HEK293 (cell line): ENCODE results near the gene CABP7.
A peak's percentile ranks its signal among the peaks of the same experiment; 100 is the strongest.

ENCODE experiments used
- CTCF ChIA-PET: fragments of 350-600 bp; formaldehyde crosslinking; extraction: SDS; loops from one replicate; lab custom pipeline; 2021; ENCODE audit warnings: antibody characterized with exemption; lab: Yijun Ruan, JAX
- POLR2A ChIA-PET: fragments of 300-600 bp; formaldehyde crosslinking; extraction: SDS; loops from one replicate; lab custom pipeline; 2020; ENCODE audit warnings: antibody characterized with exemption, inconsistent platforms; lab: Yijun Ruan, JAX
- H3K27ac ChIP-seq: fragments of 200-500 bp; sonication (Bioruptor generic); 2 replicates; pipeline ENCODE4 v1.5.1; 2014; ENCODE audit warnings: low read depth, low read length, control low read depth, inconsistent platforms; ENCODE audit errors: extremely low read depth
- H3K36me3 ChIP-seq, 2 experiments: fragments of 200-500 bp in 1 of 2; sonication (Bioruptor generic) in 1 of 2; 1 replicate in 1 of 2; 2 replicates in 1 of 2; pipeline ENCODE4 v1.5.1; 2014 to 2017; ENCODE audit warnings: inconsistent platforms in 2 of 2, low read length in 2 of 2; ENCODE audit not compliant: control insufficient read depth in 2 of 2, insufficient read depth in 1 of 2
- H3K4me1 ChIP-seq: fragments of 200-500 bp; sonication (Bioruptor generic); 2 replicates; pipeline ENCODE4 v1.5.1; 2014; ENCODE audit warnings: mild to moderate bottlenecking, low read length, inconsistent platforms; ENCODE audit not compliant: control insufficient read depth, insufficient read depth
- H3K4me3 ChIP-seq: 2 replicates; pipeline ENCODE4 v1.5.1; 2011; ENCODE audit warnings: low read depth, mild to moderate bottlenecking, control low read depth, low read length, moderate library complexity
- H3K9me3 ChIP-seq: fragments of 200-500 bp; sonication (Bioruptor generic); 2 replicates; pipeline ENCODE4 v1.5.1; 2014; ENCODE audit warnings: low read depth, low read length, inconsistent platforms; ENCODE audit not compliant: control insufficient read depth, insufficient read depth
- ATF2 ChIP-seq: fragments of 450-650 bp; formaldehyde crosslinking; IDR thresholded peaks from 2 replicates; pipeline ENCODE4 v1.5.1; 2016; ENCODE audit warnings: missing biosample characterization, missing genetic modification characterization, low read depth
- BCL11A ChIP-seq: fragments of 450-650 bp; formaldehyde crosslinking; IDR thresholded peaks from 2 replicates; pipeline ENCODE4 v1.5.1; 2016; ENCODE audit warnings: low read depth, missing biosample characterization, missing genetic modification characterization
- IKZF3 ChIP-seq: fragments of 450-650 bp; IDR thresholded peaks from 2 replicates; pipeline ENCODE4 v1.5.0; 2018; ENCODE audit warnings: missing biosample characterization, mild to moderate bottlenecking, missing genetic modification characterization, moderate library complexity
- RBAK ChIP-seq: fragments of 450-650 bp; formaldehyde crosslinking; IDR thresholded peaks from 2 replicates; pipeline ENCODE4 v1.5.1; 2016; ENCODE audit warnings: missing biosample characterization, missing genetic modification characterization
- SALL2 ChIP-seq: fragments of 450-650 bp; formaldehyde crosslinking; IDR thresholded peaks from 2 replicates; pipeline ENCODE4 v1.5.0; 2017; ENCODE audit warnings: missing biosample characterization, mild to moderate bottlenecking, missing genetic modification characterization, borderline replicate concordance
- ZBTB44 ChIP-seq: fragments of 450-650 bp; IDR thresholded peaks from 2 replicates; pipeline ENCODE4 v1.5.1; 2018; ENCODE audit warnings: missing biosample characterization, mild to moderate bottlenecking, missing genetic modification characterization
- ZNF155 ChIP-seq: fragments of 450-650 bp; formaldehyde crosslinking; IDR thresholded peaks from 2 replicates; pipeline ENCODE4 v1.5.1; 2016; ENCODE audit warnings: missing biosample characterization, missing genetic modification characterization
- ZNF280C ChIP-seq: fragments of 450-650 bp; formaldehyde crosslinking; IDR thresholded peaks from 2 replicates; pipeline ENCODE4 v1.5.1; 2016; ENCODE audit warnings: missing biosample characterization, missing genetic modification characterization
- ZNF37A ChIP-seq: fragments of 450-650 bp; IDR thresholded peaks from 2 replicates; pipeline ENCODE4 v1.5.1; 2018; ENCODE audit warnings: missing biosample characterization, missing genetic modification characterization
- ZNF473 ChIP-seq: fragments of 450-650 bp; formaldehyde crosslinking; IDR thresholded peaks from 2 replicates; pipeline ENCODE4 v1.5.1; 2017; ENCODE audit warnings: missing biosample characterization, missing genetic modification characterization
- ZNF624 ChIP-seq: fragments of 450-650 bp; formaldehyde crosslinking; IDR thresholded peaks from 2 replicates; pipeline ENCODE4 v1.5.1; 2017; ENCODE audit warnings: missing biosample characterization, missing genetic modification characterization
- ZNF701 ChIP-seq: fragments of 450-650 bp; formaldehyde crosslinking; IDR thresholded peaks from 2 replicates; pipeline ENCODE4 v1.5.1; 2016; ENCODE audit warnings: missing biosample characterization, missing genetic modification characterization
- ZNF830 ChIP-seq: fragments of 450-650 bp; IDR thresholded peaks from 2 replicates; pipeline ENCODE4 v1.5.0; 2018; ENCODE audit warnings: missing biosample characterization, missing genetic modification characterization, low read depth, mild to moderate bottlenecking, moderate library complexity
- TF ChIP-seq, protein P1 (sequence below): fragments of 450-650 bp; formaldehyde crosslinking; IDR thresholded peaks from 2 replicates; pipeline ENCODE4 v1.5.1; 2016; ENCODE audit warnings: missing biosample characterization, missing genetic modification characterization
- TF ChIP-seq, protein P2 (sequence below): fragments of 450-650 bp; formaldehyde crosslinking; IDR thresholded peaks from 2 replicates; pipeline ENCODE4 v1.5.0; 2017; ENCODE audit warnings: missing biosample characterization, missing genetic modification characterization, borderline replicate concordance
- TF ChIP-seq, protein P3 (sequence below): fragments of 450-650 bp; formaldehyde crosslinking; IDR thresholded peaks from 2 replicates; pipeline ENCODE4 v1.5.1; 2016; ENCODE audit warnings: missing biosample characterization, missing genetic modification characterization

Gene CABP7

GRCh38 chr22:29693161-29693560 lies 26.6 kb upstream of the CABP7 start:
- Histone ChIP-seq H3K9me3 (no peaks in the 10 kb centered on the region), H3K4me1 (peaks cover 4% of the 10 kb centered on the region; the same call in 1 of the 2 replicates), H3K27ac (no peak overlapping the region), H3K4me3 (no peak overlapping the region), H3K36me3 (peaks cover 0 to 63% of the 10 kb centered on the region in 2 experiments; a peak in 2 of 3 replicates)
- ChIA-PET POLR2A (no interaction called here), CTCF (interaction anchor here (0.7 to 2.4 kb wide), 3 partner anchors 67 to 395 kb away, joined by 3 to 9 read pairs (median 7); no protein-coding TSS in a partner anchor)
- TF ChIP-seq ZBTB44 (tag by site-specific recombination) (no peak), ZNF155 (tag by site-specific recombination) (no peak), BCL11A (no peak), ZNF37A (tag by site-specific recombination) (no peak), ZNF701 (tag by site-specific recombination) (no peak), IKZF3 (tag by site-specific recombination) (no peak), ZNF624 (tag by site-specific recombination) (no peak), ZNF280C (no peak)
- TF ChIP-seq, protein P1, sequence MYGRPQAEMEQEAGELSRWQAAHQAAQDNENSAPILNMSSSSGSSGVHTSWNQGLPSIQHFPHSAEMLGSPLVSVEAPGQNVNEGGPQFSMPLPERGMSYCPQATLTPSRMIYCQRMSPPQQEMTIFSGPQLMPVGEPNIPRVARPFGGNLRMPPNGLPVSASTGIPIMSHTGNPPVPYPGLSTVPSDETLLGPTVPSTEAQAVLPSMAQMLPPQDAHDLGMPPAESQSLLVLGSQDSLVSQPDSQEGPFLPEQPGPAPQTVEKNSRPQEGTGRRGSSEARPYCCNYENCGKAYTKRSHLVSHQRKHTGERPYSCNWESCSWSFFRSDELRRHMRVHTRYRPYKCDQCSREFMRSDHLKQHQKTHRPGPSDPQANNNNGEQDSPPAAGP: no peak
- TF ChIP-seq, protein P2, sequence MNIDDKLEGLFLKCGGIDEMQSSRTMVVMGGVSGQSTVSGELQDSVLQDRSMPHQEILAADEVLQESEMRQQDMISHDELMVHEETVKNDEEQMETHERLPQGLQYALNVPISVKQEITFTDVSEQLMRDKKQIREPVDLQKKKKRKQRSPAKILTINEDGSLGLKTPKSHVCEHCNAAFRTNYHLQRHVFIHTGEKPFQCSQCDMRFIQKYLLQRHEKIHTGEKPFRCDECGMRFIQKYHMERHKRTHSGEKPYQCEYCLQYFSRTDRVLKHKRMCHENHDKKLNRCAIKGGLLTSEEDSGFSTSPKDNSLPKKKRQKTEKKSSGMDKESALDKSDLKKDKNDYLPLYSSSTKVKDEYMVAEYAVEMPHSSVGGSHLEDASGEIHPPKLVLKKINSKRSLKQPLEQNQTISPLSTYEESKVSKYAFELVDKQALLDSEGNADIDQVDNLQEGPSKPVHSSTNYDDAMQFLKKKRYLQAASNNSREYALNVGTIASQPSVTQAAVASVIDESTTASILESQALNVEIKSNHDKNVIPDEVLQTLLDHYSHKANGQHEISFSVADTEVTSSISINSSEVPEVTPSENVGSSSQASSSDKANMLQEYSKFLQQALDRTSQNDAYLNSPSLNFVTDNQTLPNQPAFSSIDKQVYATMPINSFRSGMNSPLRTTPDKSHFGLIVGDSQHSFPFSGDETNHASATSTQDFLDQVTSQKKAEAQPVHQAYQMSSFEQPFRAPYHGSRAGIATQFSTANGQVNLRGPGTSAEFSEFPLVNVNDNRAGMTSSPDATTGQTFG (tag by site-specific recombination): no peak

GRCh38 chr22:29693671-29694070 lies 26.1 kb upstream of the CABP7 start:
- TF ChIP-seq, protein P3, sequence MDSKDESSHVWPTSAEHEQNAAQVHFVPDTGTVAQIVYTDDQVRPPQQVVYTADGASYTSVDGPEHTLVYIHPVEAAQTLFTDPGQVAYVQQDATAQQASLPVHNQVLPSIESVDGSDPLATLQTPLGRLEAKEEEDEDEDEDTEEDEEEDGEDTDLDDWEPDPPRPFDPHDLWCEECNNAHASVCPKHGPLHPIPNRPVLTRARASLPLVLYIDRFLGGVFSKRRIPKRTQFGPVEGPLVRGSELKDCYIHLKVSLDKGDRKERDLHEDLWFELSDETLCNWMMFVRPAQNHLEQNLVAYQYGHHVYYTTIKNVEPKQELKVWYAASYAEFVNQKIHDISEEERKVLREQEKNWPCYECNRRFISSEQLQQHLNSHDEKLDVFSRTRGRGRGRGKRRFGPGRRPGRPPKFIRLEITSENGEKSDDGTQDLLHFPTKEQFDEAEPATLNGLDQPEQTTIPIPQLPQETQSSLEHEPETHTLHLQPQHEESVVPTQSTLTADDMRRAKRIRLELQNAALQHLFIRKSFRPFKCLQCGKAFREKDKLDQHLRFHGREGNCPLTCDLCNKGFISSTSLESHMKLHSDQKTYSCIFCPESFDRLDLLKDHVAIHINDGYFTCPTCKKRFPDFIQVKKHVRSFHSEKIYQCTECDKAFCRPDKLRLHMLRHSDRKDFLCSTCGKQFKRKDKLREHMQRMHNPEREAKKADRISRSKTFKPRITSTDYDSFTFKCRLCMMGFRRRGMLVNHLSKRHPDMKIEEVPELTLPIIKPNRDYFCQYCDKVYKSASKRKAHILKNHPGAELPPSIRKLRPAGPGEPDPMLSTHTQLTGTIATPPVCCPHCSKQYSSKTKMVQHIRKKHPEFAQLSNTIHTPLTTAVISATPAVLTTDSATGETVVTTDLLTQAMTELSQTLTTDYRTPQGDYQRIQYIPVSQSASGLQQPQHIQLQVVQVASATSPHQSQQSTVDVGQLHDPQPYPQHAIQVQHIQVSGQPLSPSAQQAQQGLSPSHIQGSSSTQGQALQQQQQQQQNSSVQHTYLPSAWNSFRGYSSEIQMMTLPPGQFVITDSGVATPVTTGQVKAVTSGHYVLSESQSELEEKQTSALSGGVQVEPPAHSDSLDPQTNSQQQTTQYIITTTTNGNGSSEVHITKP (tag by site-specific recombination): peak; percentile 75
- TF ChIP-seq ZNF830 (tag by site-specific recombination) (no peak), RBAK (tag by site-specific recombination) (no peak), ZNF473 (tag by site-specific recombination) (no peak), SALL2 (no peak), ATF2 (tag by site-specific recombination) (no peak)
- TF ChIP-seq, all 188 proteins: peak for 1
- Histone ChIP-seq H3K27ac (no peak overlapping the region), H3K4me1 (peaks cover 4% of the 10 kb centered on the region; the same call in 1 of the 2 replicates), H3K9me3 (no peaks in the 10 kb centered on the region), H3K36me3 (peaks cover 0 to 63% of the 10 kb centered on the region in 2 experiments; a peak in 2 of 3 replicates), H3K4me3 (no peak overlapping the region)
- CTCF ChIA-PET: interaction anchor here (0.7 to 2.4 kb wide), 3 partner anchors 68 to 395 kb away, joined by 3 to 9 read pairs (median 7); no protein-coding TSS in a partner anchor
- POLR2A ChIA-PET: no interaction called here
